Suprapubic skin (tissue), 4 donors: ENCODE data around the gene LRPAP1. TPM values are rescaled to one million over a fixed set of nuclear protein-coding genes. Genes with fewer than 3 reads are reported as not detected.

ENCODE experiments used
- DNase-seq, 2 donors: peaks; one replicate each; pipeline ENCODE4 v3.0.0-alpha.2; 2019; ENCODE audit warnings: low spot score in 2 of 2
- H3K27ac ChIP-seq: fragments of 200-600 bp; sonication (generic); one replicate; pipeline ENCODE4 v1.5.1; 2019
- H3K27me3 ChIP-seq: fragments of 200-600 bp; sonication (generic); one replicate; pipeline ENCODE4 v1.5.1; 2019
- H3K36me3 ChIP-seq: fragments of 200-600 bp; sonication (generic); one replicate; pipeline ENCODE4 v1.5.1; 2019
- H3K4me1 ChIP-seq: fragments of 200-600 bp; sonication (generic); one replicate; pipeline ENCODE4 v1.5.1; 2019
- H3K4me3 ChIP-seq: fragments of 200-600 bp; sonication (generic); one replicate; pipeline ENCODE4 v1.5.1; 2019; ENCODE audit warnings: mild to moderate bottlenecking
- H3K9me3 ChIP-seq: fragments of 200-600 bp; sonication (generic); one replicate; pipeline ENCODE4 v1.5.1; 2019
- EP300 ChIP-seq: sonication (generic); formaldehyde crosslinking; IDR thresholded peaks from one replicate; pipeline ENCODE4 v1.6.1; 2017; ENCODE audit warnings: antibody characterized with exemption
- POLR2A ChIP-seq, 2 donors: fragments of 450-650 bp; IDR thresholded peaks; one replicate each; pipeline ENCODE4 v1.6.1; 2017; ENCODE audit warnings: antibody characterized with exemption in 2 of 2, mild to moderate bottlenecking in 2 of 2, moderate library complexity in 2 of 2
- POLR2AphosphoS5 ChIP-seq, 3 donors: sonication (generic); formaldehyde crosslinking; IDR thresholded peaks; one replicate each; pipeline ENCODE4 v1.6.1; 2017; ENCODE audit warnings: antibody characterized with exemption in 3 of 3
- WGBS: methylation state at CpG from one replicate; pipeline ENCODE4 v1.1.5; 2018; 5-methylcytosine and 5-hydroxymethylcytosine counted together
- total RNA-seq, 4 donors: library from RNA; depleted of rRNA; stranded (reverse); fragments of >200 nt; gene quantifications; one replicate each; pipeline ENCODE4 v1.1.0, GENCODE V29; 2016
- TF ChIP-seq, protein P1 (sequence below), 2 donors: fragments of 200-600 bp in 1 of 2; fragments of 450-650 bp in 1 of 2; sonication (generic) in 1 of 2; IDR thresholded peaks; one replicate each; pipeline ENCODE4 v1.5.1; 2016 to 2019; ENCODE audit warnings: antibody characterized with exemption in 2 of 2, mild to moderate bottlenecking in 1 of 2, moderate library complexity in 1 of 2

The LRPAP1 gene
- total RNA-seq, 4 donors from 2014 or later = 88.8 to 114 (median 95.5) TPM

DNA sequence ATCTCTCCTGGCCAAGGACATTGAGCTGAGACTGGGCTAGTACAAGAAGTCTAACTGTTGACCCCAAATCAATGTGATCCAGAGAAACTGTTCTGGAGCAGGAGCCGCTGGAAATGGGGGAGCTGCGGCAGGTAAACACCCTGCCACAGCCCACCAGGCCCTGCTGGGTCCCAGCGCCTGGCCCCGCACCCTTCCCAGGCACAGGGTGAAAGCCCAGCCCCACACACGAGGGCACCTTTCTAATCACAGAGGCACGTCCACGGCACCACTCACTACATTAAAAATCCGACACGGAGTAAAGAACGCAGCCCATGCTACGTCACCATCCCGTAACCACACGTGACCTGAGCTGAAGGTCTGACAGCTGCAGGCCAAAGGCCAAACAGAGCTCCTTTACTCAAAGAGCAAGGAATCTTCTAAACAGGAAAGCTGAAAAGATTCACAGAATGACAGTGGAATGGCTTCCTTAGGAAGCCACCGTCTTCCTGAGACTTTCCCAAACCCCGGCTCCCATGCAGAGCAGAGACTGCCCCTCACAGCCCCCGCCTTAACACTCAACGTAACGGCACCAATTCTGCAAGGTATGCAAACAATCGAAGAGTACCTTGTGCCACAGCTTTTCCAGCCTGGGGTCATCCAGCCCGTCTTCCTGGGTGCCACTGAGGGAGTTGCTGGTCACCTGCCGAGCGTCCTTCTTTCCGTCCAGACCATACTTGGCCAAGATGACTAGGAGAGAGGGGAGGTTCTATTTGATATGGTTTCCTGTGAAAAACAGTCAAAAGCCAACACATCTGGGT, 12.6 kb downstream of the LRPAP1 start:
- TF ChIP-seq POLR2AphosphoS5 (IDR thresholded peaks at IDR 0.05) (no peak), POLR2A (IDR thresholded peaks at IDR 0.05) (no peak), EP300 (no peak)
- TF ChIP-seq, protein P1, sequence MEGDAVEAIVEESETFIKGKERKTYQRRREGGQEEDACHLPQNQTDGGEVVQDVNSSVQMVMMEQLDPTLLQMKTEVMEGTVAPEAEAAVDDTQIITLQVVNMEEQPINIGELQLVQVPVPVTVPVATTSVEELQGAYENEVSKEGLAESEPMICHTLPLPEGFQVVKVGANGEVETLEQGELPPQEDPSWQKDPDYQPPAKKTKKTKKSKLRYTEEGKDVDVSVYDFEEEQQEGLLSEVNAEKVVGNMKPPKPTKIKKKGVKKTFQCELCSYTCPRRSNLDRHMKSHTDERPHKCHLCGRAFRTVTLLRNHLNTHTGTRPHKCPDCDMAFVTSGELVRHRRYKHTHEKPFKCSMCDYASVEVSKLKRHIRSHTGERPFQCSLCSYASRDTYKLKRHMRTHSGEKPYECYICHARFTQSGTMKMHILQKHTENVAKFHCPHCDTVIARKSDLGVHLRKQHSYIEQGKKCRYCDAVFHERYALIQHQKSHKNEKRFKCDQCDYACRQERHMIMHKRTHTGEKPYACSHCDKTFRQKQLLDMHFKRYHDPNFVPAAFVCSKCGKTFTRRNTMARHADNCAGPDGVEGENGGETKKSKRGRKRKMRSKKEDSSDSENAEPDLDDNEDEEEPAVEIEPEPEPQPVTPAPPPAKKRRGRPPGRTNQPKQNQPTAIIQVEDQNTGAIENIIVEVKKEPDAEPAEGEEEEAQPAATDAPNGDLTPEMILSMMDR (IDR thresholded peaks at IDR 0.05) = no peak
- WGBS = 94% methylated on average over 19 of the region's 23 CpGs
- peak in 1 of 2 donors; percentile 40 for DNase-seq
- Histone ChIP-seq H3K27me3 (no peaks in the 10 kb centered on the region), H3K36me3 (peaks cover 100% of the 10 kb centered on the region), H3K9me3 (no peaks in the 10 kb centered on the region), H3K4me1 (no peaks in the 10 kb centered on the region), H3K27ac (no peak overlapping the region), H3K4me3 (no peak overlapping the region)

DNA sequence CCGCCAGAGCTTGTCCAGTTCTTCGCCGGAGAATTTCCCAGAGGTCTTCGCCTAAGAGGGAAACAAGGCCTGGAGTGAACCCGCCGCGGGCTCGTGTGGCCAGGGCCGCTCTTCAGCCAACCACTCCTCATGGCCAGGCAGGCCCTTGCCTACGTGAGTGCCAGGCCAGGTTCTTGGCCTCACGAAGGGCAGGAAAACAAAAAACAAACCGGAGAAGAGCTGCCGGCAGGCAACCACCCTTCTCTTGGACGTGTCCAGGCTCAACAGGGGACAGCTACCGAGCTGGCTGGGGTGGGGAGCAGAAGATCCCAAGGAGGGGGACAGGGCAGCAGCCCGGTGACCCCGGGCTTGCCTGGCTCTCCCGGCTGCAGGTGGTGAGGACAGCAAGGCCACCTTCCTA, 13.3 kb downstream of the LRPAP1 start:
- TF ChIP-seq, protein P1 (IDR thresholded peaks at IDR 0.05) = no peak
- TF ChIP-seq POLR2A (IDR thresholded peaks at IDR 0.05) (no peak), EP300 (no peak)
- no peaks in the 10 kb centered on the region for H3K4me1 ChIP-seq
- H3K27me3 ChIP-seq = no peaks in the 10 kb centered on the region
- peaks cover 100% of the 10 kb centered on the region for H3K36me3 ChIP-seq
- no peak overlapping the region for H3K27ac ChIP-seq
- DNase-seq = peak in 1 of 2 donors; percentile 30
- WGBS = 91% methylated on average over 8 of the region's 18 CpGs
- no peak overlapping the region for H3K4me3 ChIP-seq
- no peaks in the 10 kb centered on the region for H3K9me3 ChIP-seq

DNA sequence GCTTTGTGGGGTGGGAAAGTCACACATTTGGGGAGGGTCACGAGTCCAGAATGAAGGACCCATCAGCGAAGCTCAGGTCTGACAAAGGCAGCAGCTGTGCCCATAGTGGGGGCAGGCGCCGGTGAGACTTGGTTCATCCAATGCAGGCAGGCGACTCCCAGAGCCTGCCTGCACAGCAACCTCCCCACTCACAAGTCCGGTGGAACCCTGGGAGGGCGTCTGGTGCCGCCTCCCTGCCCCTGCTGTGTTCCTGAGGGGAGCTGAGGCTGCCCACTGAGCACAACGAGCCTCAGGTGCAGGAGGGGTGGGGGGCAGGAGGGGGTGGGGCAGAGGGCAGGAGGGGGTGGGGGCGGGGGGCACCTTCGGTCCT, 13.7 kb downstream of the LRPAP1 start:
- 100% methylated on average over 4 of the region's 11 CpGs for WGBS
- no peak for TF ChIP-seq POLR2AphosphoS5 (IDR thresholded peaks at IDR 0.05)
- no peak for TF ChIP-seq EP300
- TF ChIP-seq POLR2A (IDR thresholded peaks at IDR 0.05) = no peak
- TF ChIP-seq, protein P1 (IDR thresholded peaks at IDR 0.05) = no peak
- H3K9me3 ChIP-seq = no peaks in the 10 kb centered on the region
- no peaks in the 10 kb centered on the region for H3K27me3 ChIP-seq
- H3K36me3 ChIP-seq = peaks cover 100% of the 10 kb centered on the region
- no peak overlapping the region for H3K27ac ChIP-seq
- DNase-seq = peak in 1 of 2 donors; percentile 33
- no peak overlapping the region for H3K4me3 ChIP-seq
- no peaks in the 10 kb centered on the region for H3K4me1 ChIP-seq

DNA sequence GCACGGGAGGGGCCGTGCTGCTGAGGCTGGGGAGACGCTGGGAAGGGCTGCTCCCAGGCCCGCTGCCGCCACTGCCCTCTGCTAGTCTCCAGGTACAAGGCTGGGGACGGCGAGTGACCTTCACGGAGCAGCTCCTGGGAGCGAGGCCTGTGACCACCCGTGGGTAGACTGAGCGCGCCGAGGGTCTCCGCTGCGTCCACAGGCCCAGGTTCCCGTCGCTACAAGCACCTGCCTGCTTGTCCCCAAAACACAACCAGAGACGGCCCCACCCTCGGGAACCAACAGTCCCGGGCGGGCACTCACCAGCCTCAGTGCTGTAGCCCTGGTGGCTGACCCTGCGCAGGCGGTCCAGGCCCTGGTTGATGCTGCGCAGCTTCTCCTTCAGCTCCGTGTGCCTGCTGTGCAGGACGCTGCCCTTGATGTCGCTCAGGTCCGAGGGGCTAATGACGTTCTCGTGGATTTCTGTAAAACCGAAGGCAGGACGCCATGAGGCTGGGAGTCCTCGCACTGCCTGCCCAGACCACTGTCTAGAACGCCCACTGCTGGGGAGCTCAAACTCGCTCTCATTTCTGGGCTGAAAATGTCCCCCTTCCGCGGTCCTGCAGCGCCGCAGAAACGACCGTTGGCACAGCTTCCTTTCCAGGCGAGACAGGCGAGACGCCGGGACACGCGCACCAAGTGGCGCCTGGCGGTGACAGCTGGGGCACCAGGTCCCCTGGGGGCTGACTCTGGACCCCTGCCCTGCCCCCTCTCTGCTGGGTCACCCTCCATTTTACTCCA, 14.3 kb downstream of the LRPAP1 start:
- DNase-seq = peak in 1 of 2 donors; percentile 53
- WGBS = 90% methylated on average over 2 of the region's 49 CpGs

More for the DNA sequence above, 14.3 kb downstream of the LRPAP1 start:
- Histone ChIP-seq H3K27me3 (no peaks in the 10 kb centered on the region), H3K27ac (no peak overlapping the region), H3K4me1 (no peaks in the 10 kb centered on the region), H3K36me3 (peaks cover 100% of the 10 kb centered on the region), H3K9me3 (no peaks in the 10 kb centered on the region), H3K4me3 (no peak overlapping the region)
- TF ChIP-seq POLR2AphosphoS5 (IDR thresholded peaks at IDR 0.05) (no peak), POLR2A (IDR thresholded peaks at IDR 0.05) (no peak), EP300 (no peak)
- TF ChIP-seq, protein P1 (IDR thresholded peaks at IDR 0.05) = no peak
